ENCODE data around the gene EGLN2. TPM values are rescaled to one million over a fixed set of nuclear protein-coding genes. Genes with fewer than 3 reads are reported as not detected.
"Not testable (repeated sequence)": the region's sequence is repeated elsewhere in the genome, so short reads cannot be mapped to it uniquely, and the experiment has no call there.

EGLN2 gene
- total RNA-seq, 3 donors from 2014 or later = 78.9 to 90.8 (median 88.5) TPM

- H3K4me1 ChIP-seq = peaks cover 0 to 5% of the 10 kb centered on the region in 2 donors
- no peaks in the 10 kb centered on the region for H3K27me3 ChIP-seq
- TF ChIP-seq POLR2A (IDR thresholded peaks at IDR 0.05) = no peak
- TF ChIP-seq CTCF (IDR thresholded peaks at IDR 0.05) = no peak
- no peak for TF ChIP-seq POLR2AphosphoS5 (IDR thresholded peaks at IDR 0.05)
- DNase-seq (ENCODE audit: low spot score in 2 of 2) = no peak
- H3K36me3 ChIP-seq = peaks cover 22% of the 10 kb centered on the region
- intact Hi-C loops (cut with DNase I; ENCODE audit: low total_unique reads) = no loop called here
- no peak overlapping the region for H3K27ac ChIP-seq
- H3K4me3 ChIP-seq = no peak overlapping the region
- H3K9me3 ChIP-seq = no peaks in the 10 kb centered on the region
These were observed 39.6 kb upstream of the EGLN2 start for GRCh38 chr19:40759352-40759751.

- no peaks in the 10 kb centered on the region for H3K9me3 ChIP-seq
- no peaks in the 10 kb centered on the region for H3K4me1 ChIP-seq
- H3K4me3 ChIP-seq = no peak overlapping the region
- TF ChIP-seq POLR2AphosphoS5 (IDR thresholded peaks at IDR 0.05) = no peak
- TF ChIP-seq POLR2A (IDR thresholded peaks at IDR 0.05) = no peak
- no peak for TF ChIP-seq CTCF (IDR thresholded peaks at IDR 0.05)
- H3K27me3 ChIP-seq = no peaks in the 10 kb centered on the region
- peaks cover 22% of the 10 kb centered on the region for H3K36me3 ChIP-seq
- no peak for DNase-seq (ENCODE audit: low spot score in 2 of 2)
- intact Hi-C loops (cut with DNase I; ENCODE audit: low total_unique reads) = no loop called here
- H3K27ac ChIP-seq = peak overlapping the region in 1 of 2 donors; percentile 19
These were observed 36.1 kb upstream of the EGLN2 start for GRCh38 chr19:40762754-40763470.

- Histone ChIP-seq H3K9me3 (no peaks in the 10 kb centered on the region), H3K27ac (no peak overlapping the region), H3K4me3 (no peak overlapping the region), H3K27me3 (no peaks in the 10 kb centered on the region), H3K36me3 (peaks cover 22% of the 10 kb centered on the region), H3K4me1 (no peaks in the 10 kb centered on the region)
- no peak for TF ChIP-seq CTCF (IDR thresholded peaks at IDR 0.05)
- TF ChIP-seq POLR2A (IDR thresholded peaks at IDR 0.05) = no peak
- TF ChIP-seq POLR2AphosphoS5 (IDR thresholded peaks at IDR 0.05) = no peak
- intact Hi-C loops (cut with DNase I; ENCODE audit: low total_unique reads) = no loop called here
- DNase-seq (ENCODE audit: low spot score in 2 of 2) = no peak
These were observed 35.5 kb upstream of the EGLN2 start for GRCh38 chr19:40763526-40763925.

- Histone ChIP-seq H3K36me3 (peaks cover 22% of the 10 kb centered on the region), H3K9me3 (no peaks in the 10 kb centered on the region), H3K4me1 (no peaks in the 10 kb centered on the region), H3K27me3 (no peaks in the 10 kb centered on the region), H3K27ac (no peak overlapping the region), H3K4me3 (no peak overlapping the region)
- DNase-seq (ENCODE audit: low spot score in 2 of 2) = no peak
- intact Hi-C loops (cut with DNase I; ENCODE audit: low total_unique reads) = no loop called here
- TF ChIP-seq POLR2A (IDR thresholded peaks at IDR 0.05) = no peak
These were observed 35.0 kb upstream of the EGLN2 start for GRCh38 chr19:40763963-40764362.

- H3K36me3 ChIP-seq = peaks cover 13% of the 10 kb centered on the region
- H3K27ac ChIP-seq; H3K27me3 ChIP-seq; H3K9me3 ChIP-seq; H3K4me3 ChIP-seq; DNase-seq (ENCODE audit: low spot score in 2 of 2); intact Hi-C loops (cut with DNase I; ENCODE audit: low total_unique reads); H3K4me1 ChIP-seq: not testable (repeated sequence)
These were observed 32.6 kb upstream of the EGLN2 start for GRCh38 chr19:40766385-40766784.

GRCh38 chr19:40768869-40769268 lies 30.1 kb upstream of the EGLN2 start:
- no peaks in the 10 kb centered on the region for H3K4me1 ChIP-seq
- H3K4me3 ChIP-seq = no peak overlapping the region
- DNase-seq (ENCODE audit: low spot score in 2 of 2) = no peak
- intact Hi-C loops (cut with DNase I; ENCODE audit: low total_unique reads) = no loop called here
- TF ChIP-seq CTCF (IDR thresholded peaks at IDR 0.05) (no peak), POLR2AphosphoS5 (IDR thresholded peaks at IDR 0.05) (no peak), POLR2A (IDR thresholded peaks at IDR 0.05) (no peak)
- no peak overlapping the region for H3K27ac ChIP-seq
- no peaks in the 10 kb centered on the region for H3K27me3 ChIP-seq
- no peaks in the 10 kb centered on the region for H3K9me3 ChIP-seq
- H3K36me3 ChIP-seq = no peaks in the 10 kb centered on the region

GRCh38 chr19:40771101-40771862 lies 27.7 kb upstream of the EGLN2 start:
- H3K9me3 ChIP-seq; H3K4me3 ChIP-seq; H3K36me3 ChIP-seq; H3K27me3 ChIP-seq; DNase-seq (ENCODE audit: low spot score in 2 of 2); H3K27ac ChIP-seq; intact Hi-C loops (cut with DNase I; ENCODE audit: low total_unique reads); H3K4me1 ChIP-seq: not testable (repeated sequence)
